Activated naive CD4-positive, alpha-beta T cell treated with anti-CD3 and anti-CD28 coated beads, Interleukin-2, amount 50 U/mL, for 24 hours (primary cell): ENCODE measurements around the gene ADAMTS16.

Experiments used
- H3K27ac Mint-ChIP-seq: one replicate; pipeline ENCODE4 v1.8.0; 2021; ENCODE audit warnings: mild to moderate bottlenecking, mixed read lengths
- H3K27me3 Mint-ChIP-seq: one replicate; pipeline ENCODE4 v1.8.0; 2021; ENCODE audit warnings: mixed read lengths
- H3K36me3 Mint-ChIP-seq: one replicate; pipeline ENCODE4 v1.8.0; 2021; ENCODE audit warnings: mixed read lengths
- H3K4me1 Mint-ChIP-seq: one replicate; pipeline ENCODE4 v1.8.0; 2021; ENCODE audit warnings: mixed read lengths
- H3K4me3 Mint-ChIP-seq: one replicate; pipeline ENCODE4 v1.8.0; 2021; ENCODE audit warnings: mild to moderate bottlenecking, mixed read lengths
- H3K9me3 Mint-ChIP-seq: one replicate; pipeline ENCODE4 v1.8.0; 2021; ENCODE audit warnings: mixed read lengths

The ADAMTS16 gene

GRCh38 chr5:5159282-5160103 is 19.4 kb downstream of the ADAMTS16 start:
- peaks cover 2% of the 10 kb centered on the region for H3K27me3 Mint-ChIP-seq

DNA sequence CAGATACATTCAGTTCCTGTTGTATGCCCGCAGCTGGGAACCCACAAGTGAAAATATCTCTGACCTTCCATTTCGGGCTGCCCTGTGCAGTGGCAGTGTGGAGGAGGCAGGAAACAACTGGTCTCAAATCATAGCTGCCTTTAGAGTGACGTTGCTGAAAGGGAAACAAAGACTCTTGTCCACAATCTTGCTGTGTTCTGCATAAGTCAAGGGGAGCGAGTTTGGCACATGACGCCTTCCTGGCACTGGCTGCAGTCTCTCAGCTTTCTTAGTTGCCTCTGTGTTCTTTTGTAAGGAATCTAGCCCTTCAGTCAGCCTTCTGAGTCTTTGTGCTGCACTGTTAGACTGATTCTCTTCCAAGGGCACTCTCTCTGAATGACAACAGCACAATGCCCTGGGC is 24.0 kb downstream of the ADAMTS16 start:
- Mint-ChIP-seq H3K27ac (no peak overlapping the region), H3K4me1 (no peaks in the 10 kb centered on the region), H3K4me3 (no peak overlapping the region), H3K36me3 (no peaks in the 10 kb centered on the region), H3K27me3 (no peaks in the 10 kb centered on the region), H3K9me3 (no peaks in the 10 kb centered on the region)

More at GRCh38 chr5:5159282-5160103, 19.4 kb downstream of the ADAMTS16 start:
- Mint-ChIP-seq H3K9me3 (no peaks in the 10 kb centered on the region), H3K27ac (no peak overlapping the region), H3K4me3 (no peak overlapping the region), H3K36me3 (no peaks in the 10 kb centered on the region), H3K4me1 (peaks cover 4% of the 10 kb centered on the region)

DNA sequence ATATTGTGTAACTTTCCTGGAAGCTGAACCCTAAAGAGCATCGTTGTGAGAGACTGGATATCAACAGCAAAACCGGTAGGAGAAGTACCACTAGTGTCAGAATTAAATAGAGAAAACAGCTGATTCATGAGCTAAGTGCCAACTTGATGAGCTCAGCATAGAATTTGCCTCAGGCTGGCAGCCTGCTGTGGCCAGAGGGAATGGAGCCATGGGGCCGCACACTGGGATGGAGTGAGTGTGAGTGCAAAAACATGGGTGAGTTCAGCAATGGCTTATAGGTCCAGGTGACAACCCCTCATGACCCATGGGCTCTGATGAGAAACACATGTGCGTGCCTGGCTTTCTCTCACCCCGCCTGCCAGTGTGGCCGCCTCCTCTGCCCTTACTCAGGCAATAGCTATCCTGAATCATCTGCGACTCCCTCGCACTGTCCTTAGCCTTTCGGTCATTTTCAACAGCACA is 25.4 kb downstream of the ADAMTS16 start:
- H3K27me3 Mint-ChIP-seq = no peaks in the 10 kb centered on the region
- H3K9me3 Mint-ChIP-seq = no peaks in the 10 kb centered on the region
- no peak overlapping the region for H3K4me3 Mint-ChIP-seq

DNA sequence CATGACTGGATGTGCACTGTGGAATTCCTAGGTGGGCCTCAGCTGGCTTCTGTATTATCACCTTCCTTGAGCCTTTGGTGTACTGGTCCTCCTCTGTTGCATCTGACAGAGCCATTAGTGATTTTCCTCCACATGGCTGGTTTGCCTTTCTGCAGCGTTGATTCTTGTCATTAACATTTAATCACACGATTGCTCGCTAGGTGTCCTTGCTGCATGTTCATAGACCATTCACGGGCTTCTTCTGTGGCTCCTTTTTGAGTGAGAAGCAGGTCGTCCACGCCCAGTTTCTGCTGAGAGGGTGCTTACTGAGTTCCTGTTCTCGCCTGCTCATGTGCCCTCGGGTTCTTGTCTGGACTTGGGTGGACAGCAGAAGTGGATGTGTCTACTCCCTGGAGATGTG is 29.3 kb downstream of the ADAMTS16 start:
- H3K4me3 Mint-ChIP-seq = no peak overlapping the region
- no peaks in the 10 kb centered on the region for H3K4me1 Mint-ChIP-seq
- peaks cover 9% of the 10 kb centered on the region for H3K9me3 Mint-ChIP-seq
- peaks cover 6% of the 10 kb centered on the region for H3K27me3 Mint-ChIP-seq
- H3K27ac Mint-ChIP-seq = no peak overlapping the region
- no peaks in the 10 kb centered on the region for H3K36me3 Mint-ChIP-seq

More for the DNA sequence above, 25.4 kb downstream of the ADAMTS16 start:
- no peaks in the 10 kb centered on the region for H3K4me1 Mint-ChIP-seq
- H3K27ac Mint-ChIP-seq = no peak overlapping the region
- no peaks in the 10 kb centered on the region for H3K36me3 Mint-ChIP-seq

DNA sequence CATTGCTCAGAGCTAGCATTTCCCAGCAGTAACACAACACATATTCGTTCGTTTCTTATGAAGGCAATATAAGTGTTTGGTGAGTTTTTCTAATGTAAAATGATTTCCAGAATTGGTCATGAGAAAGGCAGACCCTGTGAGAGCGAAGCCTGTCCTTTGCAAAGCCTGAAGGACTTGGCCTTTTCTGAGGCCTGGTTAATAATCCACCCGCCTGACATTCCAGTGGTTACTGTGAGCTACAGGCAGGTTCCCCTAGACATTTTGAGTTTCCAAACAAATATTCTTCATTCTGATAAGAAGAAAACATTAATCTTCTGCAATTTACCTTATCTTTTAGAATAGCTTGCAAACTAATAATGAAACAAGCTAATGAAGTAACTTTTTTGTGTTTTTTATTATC is 38.0 kb downstream of the ADAMTS16 start:
- Mint-ChIP-seq H3K36me3 (no peaks in the 10 kb centered on the region), H3K9me3 (peaks cover 6% of the 10 kb centered on the region), H3K27ac (no peak overlapping the region), H3K4me3 (no peak overlapping the region), H3K4me1 (no peaks in the 10 kb centered on the region), H3K27me3 (peaks cover 14% of the 10 kb centered on the region)

- H3K9me3 Mint-ChIP-seq = peaks cover 6% of the 10 kb centered on the region
- no peak overlapping the region for H3K4me3 Mint-ChIP-seq
- H3K27ac Mint-ChIP-seq = no peak overlapping the region
- H3K4me1 Mint-ChIP-seq = no peaks in the 10 kb centered on the region
- no peaks in the 10 kb centered on the region for H3K36me3 Mint-ChIP-seq
- H3K27me3 Mint-ChIP-seq = peaks cover 14% of the 10 kb centered on the region
These were observed 38.5 kb downstream of the ADAMTS16 start for GRCh38 chr5:5178580-5178979.

DNA sequence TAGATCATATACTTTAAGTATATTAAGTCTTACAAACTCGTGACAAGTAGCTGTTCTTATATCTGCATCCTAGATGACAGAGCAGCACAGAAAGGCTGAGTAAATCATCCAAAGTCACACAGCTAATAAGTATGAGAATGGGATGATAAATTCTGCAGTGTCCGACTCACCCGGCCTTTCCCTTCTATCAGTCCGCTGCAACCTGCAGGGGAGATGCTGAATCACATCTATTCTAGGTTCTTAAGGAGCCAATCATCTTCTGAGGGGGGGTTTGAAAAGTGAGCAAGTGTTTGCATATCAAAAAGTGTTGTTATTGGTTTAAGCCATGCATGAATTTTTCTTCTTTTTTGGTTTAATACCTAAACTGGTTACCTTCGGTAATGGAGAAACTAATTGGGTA is 38.9 kb downstream of the ADAMTS16 start:
- no peak overlapping the region for H3K4me3 Mint-ChIP-seq
- peaks cover 6% of the 10 kb centered on the region for H3K9me3 Mint-ChIP-seq
- H3K4me1 Mint-ChIP-seq = no peaks in the 10 kb centered on the region
- H3K27ac Mint-ChIP-seq = no peak overlapping the region
- peaks cover 14% of the 10 kb centered on the region for H3K27me3 Mint-ChIP-seq
- H3K36me3 Mint-ChIP-seq = no peaks in the 10 kb centered on the region

GRCh38 chr5:5179597-5179996 is 39.5 kb downstream of the ADAMTS16 start:
- Mint-ChIP-seq H3K4me1 (no peaks in the 10 kb centered on the region), H3K27ac (no peak overlapping the region), H3K4me3 (no peak overlapping the region), H3K27me3 (peaks cover 10% of the 10 kb centered on the region), H3K36me3 (no peaks in the 10 kb centered on the region), H3K9me3 (peaks cover under 1% of the 10 kb centered on the region)

DNA sequence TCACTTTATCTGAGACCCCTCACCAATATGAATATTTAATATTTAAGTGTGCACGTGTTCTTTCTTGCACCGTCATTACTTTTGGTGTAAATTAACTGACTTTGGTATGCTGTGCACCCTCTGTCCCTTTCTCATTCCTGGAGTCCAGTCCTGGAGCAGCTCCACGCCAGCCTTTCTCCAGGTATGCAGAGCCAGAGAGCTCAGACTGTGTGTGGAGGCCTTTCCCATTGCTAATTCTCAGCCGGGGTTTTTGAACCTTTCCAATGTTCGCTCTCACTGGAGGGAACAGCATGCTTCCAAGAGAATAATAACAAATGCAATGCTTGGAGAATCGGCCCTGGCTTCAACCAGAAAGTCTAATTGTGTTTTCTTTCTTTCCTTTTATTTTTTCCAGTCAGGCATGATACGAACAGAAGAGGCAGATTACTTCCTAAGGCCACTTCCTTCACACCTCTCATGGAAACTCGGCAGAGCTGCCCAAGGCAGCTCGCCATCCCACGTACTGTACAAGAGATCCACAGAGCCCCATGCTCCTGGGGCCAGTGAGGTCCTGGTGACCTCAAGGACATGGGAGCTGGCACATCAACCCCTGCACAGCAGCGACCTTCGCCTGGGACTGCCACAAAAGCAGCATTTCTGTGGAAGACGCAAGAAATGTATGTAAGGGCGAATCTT is 41.7 kb downstream of the ADAMTS16 start:
- no peaks in the 10 kb centered on the region for H3K4me1 Mint-ChIP-seq
- no peak overlapping the region for H3K4me3 Mint-ChIP-seq
- H3K27me3 Mint-ChIP-seq = peaks cover 7% of the 10 kb centered on the region
- no peaks in the 10 kb centered on the region for H3K9me3 Mint-ChIP-seq
- no peaks in the 10 kb centered on the region for H3K36me3 Mint-ChIP-seq
- no peak overlapping the region for H3K27ac Mint-ChIP-seq

DNA sequence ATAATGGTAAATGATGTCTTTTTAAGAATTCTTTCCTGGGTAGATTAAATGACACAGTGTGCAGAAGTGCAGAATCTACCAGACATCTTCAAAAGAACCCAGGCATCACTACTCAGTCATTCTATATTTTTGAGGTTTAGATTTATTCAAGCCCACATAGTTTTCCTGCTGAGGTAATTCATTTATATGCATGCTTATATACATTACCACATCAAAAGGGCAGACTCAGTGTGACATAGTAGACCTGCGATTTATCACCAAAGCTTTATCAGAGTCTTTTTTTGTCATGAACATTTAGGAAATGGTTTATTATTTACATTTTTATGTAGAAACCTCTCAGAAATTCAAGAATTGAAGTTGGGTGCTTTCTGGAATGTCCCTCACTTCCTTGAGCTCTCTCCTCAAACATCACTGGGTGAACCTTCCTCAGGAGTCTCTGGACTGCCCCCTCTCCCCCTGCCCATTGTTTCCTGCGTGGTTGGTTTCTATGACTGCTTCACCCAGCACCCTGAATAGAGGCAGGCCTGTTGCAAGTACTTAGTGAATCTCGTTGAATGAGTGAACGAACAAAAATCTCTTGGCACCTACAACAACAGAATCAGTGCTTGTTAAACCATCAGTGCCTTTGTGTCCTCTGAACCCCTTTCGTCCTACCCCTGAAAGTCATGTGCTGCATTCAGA is 42.5 kb downstream of the ADAMTS16 start:
- no peaks in the 10 kb centered on the region for H3K4me1 Mint-ChIP-seq
- H3K9me3 Mint-ChIP-seq = no peaks in the 10 kb centered on the region
- H3K27ac Mint-ChIP-seq = no peak overlapping the region
- H3K36me3 Mint-ChIP-seq = no peaks in the 10 kb centered on the region
- no peak overlapping the region for H3K4me3 Mint-ChIP-seq
- peaks cover 8% of the 10 kb centered on the region for H3K27me3 Mint-ChIP-seq

DNA sequence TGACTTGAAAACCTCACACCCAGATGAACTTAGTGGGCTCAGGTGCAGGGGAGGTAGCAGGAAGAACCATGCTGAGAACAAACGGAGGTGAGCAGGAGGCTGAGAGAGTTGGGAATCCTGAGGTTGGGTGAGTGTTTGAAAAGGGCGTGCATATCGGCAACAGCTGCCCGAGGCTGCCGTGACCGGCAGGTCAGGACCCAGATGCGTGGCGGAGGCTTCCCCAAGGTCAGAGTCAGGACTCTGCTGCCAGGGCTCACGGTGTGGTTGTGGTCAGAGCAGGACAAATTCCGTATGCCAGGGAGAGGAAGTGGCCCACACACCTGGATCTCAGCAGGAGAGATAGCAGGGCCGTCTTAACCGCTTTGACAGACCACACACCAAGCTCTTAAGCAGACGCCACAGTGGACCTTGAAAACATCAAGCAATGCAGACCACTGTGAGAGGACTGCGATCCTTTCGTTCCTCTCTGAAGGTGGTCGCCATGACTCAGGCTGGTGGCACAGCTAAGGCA is 43.1 kb downstream of the ADAMTS16 start:
- no peak overlapping the region for H3K27ac Mint-ChIP-seq
- no peaks in the 10 kb centered on the region for H3K9me3 Mint-ChIP-seq
- no peaks in the 10 kb centered on the region for H3K36me3 Mint-ChIP-seq
- H3K27me3 Mint-ChIP-seq = peaks cover 8% of the 10 kb centered on the region
- no peaks in the 10 kb centered on the region for H3K4me1 Mint-ChIP-seq
- no peak overlapping the region for H3K4me3 Mint-ChIP-seq

DNA sequence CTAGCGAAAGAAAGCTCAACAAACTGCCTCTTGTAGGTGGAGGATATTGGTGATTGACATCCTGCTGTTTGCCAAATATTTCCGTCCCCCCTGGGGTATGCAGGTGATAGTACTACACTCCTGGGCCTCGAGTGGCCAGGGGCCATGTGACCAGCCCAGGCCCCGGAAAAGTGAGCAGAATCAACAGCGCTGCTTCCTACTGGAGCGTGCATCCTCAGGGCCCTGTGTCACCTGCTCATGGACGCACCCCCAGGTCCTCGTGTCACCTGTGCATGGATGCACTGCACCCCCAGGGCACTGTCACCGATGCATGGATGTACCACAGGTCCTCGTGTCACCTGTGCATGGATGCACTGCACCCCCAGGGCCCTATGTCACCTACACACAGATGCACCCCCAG is 43.8 kb downstream of the ADAMTS16 start:
- peaks cover 8% of the 10 kb centered on the region for H3K27me3 Mint-ChIP-seq
- no peak overlapping the region for H3K27ac Mint-ChIP-seq

GRCh38 chr5:5188376-5189050 is 48.4 kb downstream of the ADAMTS16 start:
- Mint-ChIP-seq H3K4me1 (no peaks in the 10 kb centered on the region), H3K9me3 (no peaks in the 10 kb centered on the region), H3K27ac (no peak overlapping the region), H3K27me3 (peaks cover 1% of the 10 kb centered on the region), H3K4me3 (no peak overlapping the region), H3K36me3 (no peaks in the 10 kb centered on the region)

More for the DNA sequence above, 43.8 kb downstream of the ADAMTS16 start:
- Mint-ChIP-seq H3K36me3 (no peaks in the 10 kb centered on the region), H3K9me3 (no peaks in the 10 kb centered on the region), H3K4me3 (no peak overlapping the region), H3K4me1 (no peaks in the 10 kb centered on the region)

DNA sequence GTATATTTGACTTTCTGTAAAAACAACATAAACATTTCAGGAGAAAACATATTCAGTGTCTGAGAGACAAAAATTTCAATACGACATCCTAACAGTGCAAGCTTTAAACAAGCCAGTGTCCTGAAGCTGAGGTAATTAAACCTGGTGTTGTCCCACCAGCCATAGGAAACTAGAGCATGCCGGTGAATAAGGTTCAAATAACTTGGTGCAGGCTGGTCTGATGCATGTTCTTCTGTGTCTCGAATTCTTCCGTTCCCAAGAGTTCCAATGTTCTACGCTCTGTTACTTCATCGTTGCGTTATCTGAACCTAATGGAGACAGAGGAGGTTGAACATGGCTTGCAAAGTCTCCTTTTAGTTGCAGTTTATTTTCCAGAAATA is 48.9 kb downstream of the ADAMTS16 start:
- H3K36me3 Mint-ChIP-seq = no peaks in the 10 kb centered on the region
- H3K4me3 Mint-ChIP-seq = no peak overlapping the region
- H3K27me3 Mint-ChIP-seq = peaks cover 1% of the 10 kb centered on the region
- H3K27ac Mint-ChIP-seq = no peak overlapping the region
- no peaks in the 10 kb centered on the region for H3K4me1 Mint-ChIP-seq
- no peaks in the 10 kb centered on the region for H3K9me3 Mint-ChIP-seq

DNA sequence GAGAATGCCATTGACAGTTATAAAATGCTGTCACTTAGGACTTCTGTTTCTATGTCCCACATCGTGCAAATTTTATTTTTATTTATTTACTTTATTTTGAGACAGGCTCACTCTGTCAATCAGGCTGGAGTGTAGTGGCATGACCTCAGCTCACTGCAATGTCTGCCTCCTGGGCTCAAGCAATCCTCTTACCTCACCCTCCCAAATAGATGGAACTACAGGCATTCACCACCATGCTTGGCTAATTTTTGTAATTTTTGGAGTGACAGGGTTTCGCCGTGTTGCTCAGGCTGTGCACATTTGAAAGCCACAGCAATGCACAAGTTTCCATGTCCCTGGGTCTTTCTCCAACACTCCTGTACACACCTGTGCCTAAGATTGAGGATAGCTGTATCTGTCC is 51.8 kb downstream of the ADAMTS16 start:
- no peak overlapping the region for H3K4me3 Mint-ChIP-seq
- H3K4me1 Mint-ChIP-seq = no peaks in the 10 kb centered on the region
- no peak overlapping the region for H3K27ac Mint-ChIP-seq
- peaks cover 1% of the 10 kb centered on the region for H3K27me3 Mint-ChIP-seq
- no peaks in the 10 kb centered on the region for H3K9me3 Mint-ChIP-seq
- H3K36me3 Mint-ChIP-seq = no peaks in the 10 kb centered on the region
